Rectal smooth muscle tissue (tissue), 1 donor: Measurements from ENCODE around the gene RNF141.

Experiments
- H3K27ac ChIP-seq: one replicate; pipeline ENCODE4 v1.7.0; 2013; ENCODE audit warnings: low read depth, low read length, inconsistent platforms
- H3K27me3 ChIP-seq: one replicate; pipeline ENCODE4 v1.7.0; 2013; ENCODE audit warnings: low read length; ENCODE audit not compliant: control insufficient read depth, insufficient read depth
- H3K36me3 ChIP-seq: one replicate; pipeline ENCODE4 v1.7.0; 2013; ENCODE audit warnings: low read length; ENCODE audit not compliant: control insufficient read depth, insufficient read depth
- H3K4me1 ChIP-seq: one replicate; pipeline ENCODE4 v1.7.0; 2013; ENCODE audit warnings: low read length; ENCODE audit not compliant: control insufficient read depth, insufficient read depth
- H3K4me3 ChIP-seq: one replicate; pipeline ENCODE4 v1.7.0; 2013; ENCODE audit warnings: low read length
- H3K9ac ChIP-seq: one replicate; pipeline ENCODE4 v1.7.0; 2013; ENCODE audit warnings: low read length

Gene RNF141

DNA sequence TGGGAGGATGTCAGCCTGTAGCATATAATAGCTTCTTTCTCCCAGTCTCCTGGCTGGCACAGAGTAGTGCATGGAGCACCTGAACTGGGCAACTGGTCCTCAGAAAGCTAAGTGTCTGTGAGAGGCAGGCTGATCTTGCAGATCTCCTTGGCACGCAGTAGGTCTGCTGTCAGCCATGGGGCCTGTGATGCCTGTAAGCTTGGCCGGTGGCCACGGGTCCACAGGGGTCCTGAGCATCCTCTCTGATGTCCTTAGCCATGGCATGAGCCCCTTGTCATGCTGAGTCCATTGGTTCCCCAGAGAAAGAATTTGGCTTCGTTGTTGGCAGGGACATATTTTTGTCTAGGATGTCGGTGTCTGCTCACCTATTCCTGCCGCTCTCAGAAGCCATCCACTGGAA, 61.0 kb downstream of the RNF141 start:
- H3K27me3 ChIP-seq: no peaks in the 10 kb centered on the region
- H3K27ac ChIP-seq: no peak overlapping the region
- H3K4me3 ChIP-seq: no peak overlapping the region
- no peaks in the 10 kb centered on the region for H3K36me3 ChIP-seq
- H3K9ac ChIP-seq: no peak overlapping the region
- no peaks in the 10 kb centered on the region for H3K4me1 ChIP-seq

DNA sequence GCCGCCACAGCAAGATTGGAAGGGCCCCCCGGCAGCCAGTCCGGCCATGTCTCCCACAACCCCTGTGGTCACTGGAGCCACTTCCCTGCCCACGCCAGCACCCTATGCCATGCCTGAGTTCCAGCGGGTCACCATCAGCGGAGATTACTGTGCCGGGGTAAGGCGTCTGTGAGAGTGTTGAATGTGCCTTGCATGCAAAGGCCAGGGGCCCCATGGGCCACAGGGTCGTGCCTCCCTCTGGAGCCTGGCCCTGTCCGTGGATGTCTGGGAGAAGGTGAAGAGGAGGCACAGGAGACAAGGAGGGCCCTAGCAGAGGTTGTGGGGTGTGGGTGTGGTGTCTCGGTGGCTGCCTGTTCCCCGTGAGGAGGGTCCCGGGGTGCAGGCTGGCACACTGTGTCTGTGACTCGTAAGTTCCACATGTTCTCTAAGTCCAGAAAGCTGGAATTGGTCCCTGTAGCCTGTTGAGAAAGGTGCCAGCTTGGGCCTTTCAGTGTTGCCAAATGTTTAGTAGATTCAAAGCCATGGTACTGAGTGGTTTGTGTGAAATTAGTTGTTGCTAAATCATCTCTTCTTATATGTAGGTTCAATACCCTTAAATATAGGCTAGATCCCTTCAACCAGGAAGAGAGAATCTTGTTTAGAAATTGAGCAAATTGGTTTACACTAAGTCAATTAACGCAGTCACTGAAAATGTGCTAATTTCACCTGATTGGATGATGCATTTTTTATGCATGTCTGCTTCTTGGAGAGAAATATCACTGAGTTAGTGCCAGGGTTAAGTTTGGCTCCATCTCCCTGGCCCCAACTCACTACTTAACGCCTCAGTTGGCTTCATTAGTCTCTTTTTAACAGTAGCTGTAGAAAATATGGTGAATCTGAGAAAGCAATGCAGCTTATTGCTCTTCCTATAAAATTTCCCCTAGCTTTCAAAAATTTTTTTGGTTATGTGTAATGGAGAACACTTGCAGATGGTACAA, 62.1 kb downstream of the RNF141 start:
- H3K27me3 ChIP-seq: no peaks in the 10 kb centered on the region
- H3K4me3 ChIP-seq: no peak overlapping the region
- no peak overlapping the region for H3K9ac ChIP-seq
- H3K27ac ChIP-seq: no peak overlapping the region
- no peaks in the 10 kb centered on the region for H3K4me1 ChIP-seq
- H3K36me3 ChIP-seq: no peaks in the 10 kb centered on the region

DNA sequence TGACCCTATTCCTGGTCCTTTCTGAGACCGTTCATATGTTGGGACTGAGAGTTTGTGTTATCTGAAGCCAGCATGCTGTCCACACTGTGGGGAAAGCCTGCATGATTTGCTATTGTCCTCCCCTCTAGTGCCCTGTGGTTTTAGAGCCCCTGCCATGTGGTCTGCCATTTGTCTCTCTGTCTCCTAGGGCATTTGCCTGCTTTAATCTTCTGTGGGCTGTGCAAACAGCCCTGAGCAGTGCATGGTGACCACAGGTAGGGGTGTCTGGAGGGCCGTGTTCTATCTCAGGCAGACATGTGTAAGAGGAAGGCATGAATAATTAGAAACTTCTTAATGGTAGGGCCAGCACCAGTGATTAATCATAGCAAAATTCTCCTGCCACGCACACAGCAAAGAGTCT, 62.9 kb downstream of the RNF141 start:
- no peak overlapping the region for H3K27ac ChIP-seq
- no peak overlapping the region for H3K9ac ChIP-seq
- H3K4me1 ChIP-seq: no peaks in the 10 kb centered on the region
- no peaks in the 10 kb centered on the region for H3K36me3 ChIP-seq
- H3K27me3 ChIP-seq: no peaks in the 10 kb centered on the region
- no peak overlapping the region for H3K4me3 ChIP-seq

DNA sequence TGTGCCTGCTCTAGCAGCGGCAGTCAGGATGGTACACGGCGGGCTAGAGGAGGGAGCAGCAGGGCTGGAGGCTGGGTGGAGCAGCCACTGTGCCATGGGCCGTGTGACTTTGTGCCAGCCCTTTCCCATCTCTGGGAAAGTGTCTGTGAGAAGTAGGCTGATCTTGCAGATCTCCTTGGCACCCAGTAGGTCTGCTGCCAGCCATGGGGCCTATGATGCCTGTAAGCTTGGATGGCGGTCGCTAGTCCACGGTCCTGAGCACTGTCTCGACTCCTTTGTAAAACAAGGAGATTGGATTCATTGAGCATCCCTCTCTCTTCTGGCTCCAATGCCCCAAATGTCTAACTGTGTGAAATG, 63.3 kb downstream of the RNF141 start:
- no peaks in the 10 kb centered on the region for H3K27me3 ChIP-seq
- no peaks in the 10 kb centered on the region for H3K4me1 ChIP-seq
- H3K4me3 ChIP-seq: no peak overlapping the region
- H3K9ac ChIP-seq: no peak overlapping the region
- H3K36me3 ChIP-seq: no peaks in the 10 kb centered on the region
- no peak overlapping the region for H3K27ac ChIP-seq

DNA sequence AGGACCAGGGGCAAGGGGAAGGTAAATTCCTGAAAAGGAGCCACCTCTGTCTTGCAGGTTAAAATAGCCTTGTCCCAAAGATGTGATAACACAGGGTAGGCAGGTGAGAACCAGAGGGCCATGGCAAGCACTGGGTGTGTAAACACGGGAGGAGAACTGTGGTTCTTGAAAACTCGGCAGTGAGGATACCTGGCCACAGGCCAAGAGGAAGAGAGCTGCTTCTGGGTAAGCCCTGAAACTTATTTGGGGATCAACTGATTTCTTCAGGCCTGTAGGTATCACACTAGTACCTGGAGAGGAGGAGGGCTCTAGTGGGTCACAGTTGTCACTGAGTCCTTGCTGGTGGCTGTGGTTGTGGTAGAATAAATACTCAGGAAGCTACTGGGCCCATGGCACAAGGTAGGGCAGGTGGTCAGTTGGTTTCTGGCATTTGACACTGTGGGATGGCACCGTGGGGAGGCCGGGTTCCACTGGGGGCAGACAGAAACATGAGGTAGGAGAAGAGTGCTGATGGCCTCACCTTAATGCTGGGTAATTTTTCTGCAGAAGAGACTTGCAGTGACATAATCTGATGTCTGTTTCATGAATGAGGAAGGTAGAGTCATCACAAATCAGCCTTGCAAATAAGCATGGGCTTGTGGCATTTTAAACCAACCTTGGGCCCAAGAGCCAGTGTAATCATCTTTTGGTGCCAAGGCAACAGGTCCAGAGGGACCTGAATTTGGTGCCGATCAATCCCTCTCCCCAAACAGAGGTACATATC, 63.9 kb downstream of the RNF141 start:
- no peaks in the 10 kb centered on the region for H3K4me1 ChIP-seq
- no peaks in the 10 kb centered on the region for H3K36me3 ChIP-seq
- H3K9ac ChIP-seq: no peak overlapping the region
- H3K27me3 ChIP-seq: no peaks in the 10 kb centered on the region
- H3K4me3 ChIP-seq: no peak overlapping the region
- no peak overlapping the region for H3K27ac ChIP-seq

DNA sequence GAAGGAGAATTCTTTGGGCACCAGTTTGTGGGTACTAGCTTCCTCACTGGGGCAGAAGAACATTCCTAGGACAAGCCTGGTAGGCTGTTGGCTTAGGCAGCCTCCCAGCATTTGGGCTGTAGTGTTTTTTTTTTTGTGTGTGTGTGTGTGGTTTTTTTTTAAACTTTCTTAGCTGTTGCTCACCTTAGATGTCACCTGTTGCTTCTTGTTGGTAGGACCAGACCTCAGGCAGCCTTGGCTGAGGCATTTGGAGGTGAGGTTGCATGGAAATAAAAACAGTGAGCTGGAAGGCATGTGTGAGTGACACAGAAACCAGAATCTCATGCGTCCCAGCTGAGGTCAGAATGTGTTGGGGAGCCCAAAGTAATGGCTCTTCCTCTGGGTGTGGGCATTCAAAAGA, 64.6 kb downstream of the RNF141 start:
- H3K27ac ChIP-seq: no peak overlapping the region

DNA sequence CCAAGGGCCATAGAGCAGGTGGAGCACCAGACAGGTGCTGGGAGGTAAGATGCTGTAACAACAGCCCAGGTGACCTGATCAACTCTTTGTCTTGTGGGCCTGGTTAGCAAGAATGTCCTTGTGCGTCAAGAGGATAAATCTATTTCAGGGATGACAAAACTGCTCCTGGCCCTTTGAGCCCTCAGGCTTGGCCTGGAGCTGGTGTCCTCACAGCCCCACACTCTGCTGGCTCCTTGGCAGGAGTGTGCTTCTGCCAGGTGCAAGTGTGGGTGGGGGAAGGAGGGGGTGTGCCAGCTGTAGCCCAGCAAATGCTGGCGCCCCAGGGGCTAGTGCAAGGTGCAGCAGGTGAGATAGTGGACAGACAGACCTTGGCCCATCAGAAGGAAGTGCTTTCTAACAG, 66.4 kb downstream of the RNF141 start:
- Histone ChIP-seq H3K27ac (no peak overlapping the region), H3K27me3 (no peaks in the 10 kb centered on the region), H3K4me3 (no peak overlapping the region), H3K4me1 (no peaks in the 10 kb centered on the region), H3K9ac (no peak overlapping the region), H3K36me3 (no peaks in the 10 kb centered on the region)

More for the DNA sequence above, 64.6 kb downstream of the RNF141 start:
- Histone ChIP-seq H3K4me1 (no peaks in the 10 kb centered on the region), H3K36me3 (no peaks in the 10 kb centered on the region), H3K9ac (no peak overlapping the region), H3K27me3 (no peaks in the 10 kb centered on the region), H3K4me3 (no peak overlapping the region)

DNA sequence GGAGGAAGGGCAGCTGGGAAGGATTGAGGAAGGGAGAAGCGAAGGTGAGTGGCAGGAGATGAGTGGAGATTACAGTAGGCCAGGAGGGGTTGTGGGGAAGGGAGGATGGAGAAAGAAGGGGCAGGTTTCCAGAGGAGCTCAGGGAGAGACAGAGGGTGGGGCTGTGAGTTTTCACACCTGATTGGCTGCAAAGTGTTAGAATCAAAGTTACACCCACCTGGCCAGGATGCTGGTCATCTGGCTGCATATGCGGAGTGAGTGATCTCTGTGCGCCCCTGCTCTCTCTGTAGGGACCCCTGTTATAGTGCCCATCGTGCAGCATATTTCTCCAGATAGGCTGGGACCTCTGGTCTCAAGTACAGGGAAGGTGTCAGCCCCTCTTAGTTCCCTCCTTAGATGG, 67.6 kb downstream of the RNF141 start:
- Histone ChIP-seq H3K4me3 (no peak overlapping the region), H3K27ac (no peak overlapping the region), H3K27me3 (no peaks in the 10 kb centered on the region), H3K9ac (no peak overlapping the region), H3K36me3 (no peaks in the 10 kb centered on the region), H3K4me1 (no peaks in the 10 kb centered on the region)

DNA sequence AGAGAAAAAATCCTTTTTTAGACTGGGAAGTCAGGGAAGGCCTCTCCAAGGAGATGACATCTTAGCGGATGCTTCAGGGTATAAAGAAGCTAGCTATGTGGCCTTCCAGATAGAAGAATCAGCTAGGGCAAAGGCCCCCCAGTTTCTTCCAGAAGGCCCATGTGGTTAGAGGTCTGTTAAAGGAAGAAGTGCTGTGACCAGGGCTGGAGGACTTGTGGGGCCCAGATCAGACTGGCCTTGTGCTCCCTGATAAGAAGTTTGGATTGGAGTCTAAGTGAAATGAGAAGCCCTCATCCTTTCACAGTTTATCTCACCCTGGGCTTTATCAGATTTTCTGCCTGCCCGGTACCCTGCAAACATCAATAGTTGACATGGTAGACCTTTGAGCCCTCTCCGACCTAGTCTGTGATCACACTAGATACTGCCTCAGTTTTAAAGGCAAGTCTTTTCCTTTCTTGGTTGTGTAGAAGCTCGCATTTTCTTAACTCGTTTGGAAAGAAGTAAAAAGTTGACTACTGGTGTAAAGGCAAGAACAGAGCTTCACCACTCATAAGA, 78.2 kb downstream of the RNF141 start:
- Histone ChIP-seq H3K9ac (no peak overlapping the region), H3K27ac (no peak overlapping the region), H3K4me1 (no peaks in the 10 kb centered on the region), H3K4me3 (no peak overlapping the region), H3K27me3 (no peaks in the 10 kb centered on the region), H3K36me3 (no peaks in the 10 kb centered on the region)
